Activated CD4-positive, alpha-beta T cell treated with anti-CD3 and anti-CD28 coated beads for 4 hours (primary cell): Measurements from ENCODE around the gene SCART1.
"Not testable (repeated sequence)": the region's sequence is repeated elsewhere in the genome, so short reads cannot be mapped to it uniquely, and the experiment has no call there.

Experiments used
- DNase-seq, 2 donors: peaks; one replicate each; pipeline ENCODE4 v3.0.0-alpha.2; 2020

The SCART1 gene

DNA sequence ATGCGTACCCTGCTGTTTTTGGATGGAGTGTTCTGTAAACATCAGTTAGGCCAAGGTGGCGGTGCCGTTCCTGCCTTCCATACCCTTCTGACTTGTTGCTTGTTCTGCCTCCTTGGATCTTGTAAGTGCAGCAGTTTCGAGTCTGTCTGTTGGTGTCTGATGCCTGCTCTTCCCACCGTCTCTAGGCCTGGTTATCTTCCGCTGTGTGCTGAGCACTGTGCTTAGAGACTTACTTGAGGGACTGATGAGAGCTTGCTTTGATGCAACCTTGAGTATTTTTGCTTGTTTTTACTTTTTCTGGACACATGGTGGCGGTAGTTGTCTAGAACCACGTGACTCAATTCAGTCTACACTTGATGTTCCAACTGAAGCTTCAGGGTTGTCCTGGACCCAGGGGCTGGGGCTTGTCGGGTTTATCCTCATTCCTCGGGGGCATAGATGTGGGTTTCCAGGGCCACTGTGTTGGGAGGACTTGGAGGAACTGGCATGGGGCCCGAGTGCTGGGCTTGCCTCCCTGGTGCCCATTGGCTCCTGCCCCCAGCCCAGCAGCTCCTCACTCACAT lies 15.0 kb upstream of the SCART1 start:
- no peak for DNase-seq

GRCh38 chr10:133439517-133440461 lies 14.0 kb upstream of the SCART1 start:
- DNase-seq: no peak

DNA sequence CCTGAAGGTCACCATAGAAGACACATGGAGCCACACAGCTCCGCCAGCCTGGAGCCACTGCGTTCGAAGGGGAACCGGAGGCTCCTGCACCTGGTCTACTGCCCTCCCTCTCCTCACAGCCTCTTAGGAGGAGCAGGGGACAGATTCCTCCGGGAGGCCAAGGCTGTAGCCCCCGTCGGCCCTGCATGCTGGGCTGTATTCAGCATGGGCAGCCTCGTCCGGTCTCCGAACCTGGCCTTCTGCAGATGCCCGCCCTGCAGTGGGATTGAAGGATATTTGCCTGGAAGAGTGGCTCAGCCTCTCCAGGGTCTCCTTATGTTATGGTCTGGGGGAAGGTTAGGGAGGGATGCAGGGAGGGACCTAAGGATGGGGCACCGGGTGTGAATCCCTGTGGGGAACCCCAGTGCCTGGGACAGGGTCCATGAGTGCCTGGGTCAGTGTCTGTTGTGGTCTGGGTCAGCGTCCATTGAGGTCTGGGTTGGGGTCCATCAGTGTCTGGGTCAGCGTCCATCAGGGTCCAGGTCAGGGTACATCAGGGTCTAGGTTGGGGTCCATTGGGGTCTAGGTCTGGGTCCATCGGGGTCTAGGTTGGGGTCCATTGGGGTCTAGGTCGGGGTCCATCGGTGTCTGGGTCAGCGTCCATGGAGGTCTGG lies 13.0 kb upstream of the SCART1 start:
- no peak for DNase-seq

DNA sequence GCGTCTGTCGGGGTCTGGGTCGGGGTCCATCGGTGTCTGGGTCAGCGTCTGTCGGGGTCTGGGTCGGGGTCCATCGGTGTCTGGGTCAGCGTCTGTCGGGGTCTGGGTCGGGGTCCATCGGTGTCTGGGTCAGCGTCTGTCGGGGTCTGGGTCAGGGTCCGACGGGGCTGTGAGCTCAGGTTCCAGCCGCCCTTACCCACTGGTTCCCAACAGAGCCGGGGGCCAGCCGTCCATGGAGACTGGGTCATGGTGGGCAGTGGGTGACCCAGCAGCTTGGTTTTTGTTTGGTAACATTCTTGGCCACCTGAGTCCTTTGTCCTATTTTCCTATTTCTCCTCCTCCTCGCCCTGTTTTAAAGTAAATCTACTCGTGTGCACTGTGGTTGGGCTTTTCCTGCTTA lies 12.4 kb upstream of the SCART1 start:
- DNase-seq: not testable (repeated sequence)

GRCh38 chr10:133441780-133442179 lies 12.0 kb upstream of the SCART1 start:
- no peak for DNase-seq

- DNase-seq: no peak
Measured at GRCh38 chr10:133442191-133442966, 11.4 kb upstream of the SCART1 start.

GRCh38 chr10:133442967-133443924 lies 10.5 kb upstream of the SCART1 start:
- DNase-seq: no peak

- no peak for DNase-seq
Measured at GRCh38 chr10:133444342-133445267, 9.1 kb upstream of the SCART1 start.

DNA sequence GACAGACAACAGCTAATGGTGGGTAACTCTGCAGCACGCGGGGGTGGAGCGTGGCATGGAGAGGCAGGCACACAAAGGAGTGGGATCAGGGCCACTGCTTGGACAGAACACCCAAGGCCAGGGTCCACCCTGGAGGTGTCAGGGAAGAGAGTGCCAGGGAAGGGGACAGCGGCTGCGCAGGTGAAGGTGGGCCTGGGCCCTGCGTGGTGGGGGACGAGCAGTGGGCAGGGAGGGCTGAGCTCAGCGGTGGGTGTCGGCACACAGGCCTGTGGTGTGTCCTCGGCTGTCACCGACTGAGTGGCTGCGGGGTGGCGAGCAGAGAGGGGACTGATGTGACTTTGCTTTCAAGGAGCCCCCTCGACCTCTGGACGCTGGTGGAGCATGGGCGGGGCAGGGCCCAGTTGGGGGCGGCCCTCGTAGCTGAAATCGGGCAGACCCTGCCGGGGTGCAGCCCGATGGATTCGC lies 8.4 kb upstream of the SCART1 start:
- DNase-seq: no peak

GRCh38 chr10:133445751-133446708 lies 7.7 kb upstream of the SCART1 start:
- DNase-seq: no peak

GRCh38 chr10:133446979-133447378 lies 6.8 kb upstream of the SCART1 start:
- no peak for DNase-seq

GRCh38 chr10:133448120-133448519 lies 5.6 kb upstream of the SCART1 start:
- DNase-seq: no peak

DNA sequence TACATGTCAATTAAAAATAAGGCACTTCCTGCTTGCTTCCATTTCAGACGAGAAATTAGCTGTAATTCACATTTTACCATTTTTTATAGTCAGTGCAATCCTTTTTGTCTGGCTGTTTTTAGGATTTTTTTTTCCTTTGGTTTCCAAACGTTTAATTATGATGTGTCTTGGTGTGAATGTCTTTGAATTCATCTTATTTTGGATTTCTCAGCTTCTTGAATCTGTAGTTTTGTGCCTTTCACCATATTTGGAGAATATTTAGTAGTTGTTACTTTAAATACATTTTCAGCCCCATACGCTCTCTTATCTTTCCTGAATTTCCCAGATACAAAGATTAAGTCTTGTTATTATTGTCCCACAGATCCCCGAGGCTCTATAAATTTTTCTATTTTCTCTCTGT lies 2.4 kb upstream of the SCART1 start:
- no peak for DNase-seq

- DNase-seq: no peak
Measured at GRCh38 chr10:133452453-133452852, 1.3 kb upstream of the SCART1 start.

- DNase-seq: no peak
Measured at GRCh38 chr10:133454204-133454893, 604 bp downstream of the SCART1 start.

DNA sequence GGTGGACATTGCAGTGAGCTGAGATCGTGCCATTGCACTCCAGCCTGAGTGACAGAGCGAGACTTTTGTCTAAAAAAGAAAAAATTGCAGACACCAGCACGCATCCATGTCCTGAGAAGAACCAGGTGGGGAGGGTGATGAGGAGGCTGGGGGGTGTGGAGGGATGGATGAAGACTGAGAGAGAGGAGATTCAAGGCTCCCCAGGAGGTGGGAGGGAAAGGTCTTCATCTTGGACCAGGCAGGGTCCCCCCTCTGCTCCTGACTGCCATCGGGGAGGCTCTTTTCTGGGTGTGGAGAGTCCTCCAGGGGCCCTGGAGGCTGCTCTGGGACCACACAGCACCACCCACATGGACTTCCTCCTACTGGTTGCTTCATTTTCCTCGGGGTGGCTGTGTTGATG lies 1.5 kb downstream of the SCART1 start:
- DNase-seq: no peak

DNA sequence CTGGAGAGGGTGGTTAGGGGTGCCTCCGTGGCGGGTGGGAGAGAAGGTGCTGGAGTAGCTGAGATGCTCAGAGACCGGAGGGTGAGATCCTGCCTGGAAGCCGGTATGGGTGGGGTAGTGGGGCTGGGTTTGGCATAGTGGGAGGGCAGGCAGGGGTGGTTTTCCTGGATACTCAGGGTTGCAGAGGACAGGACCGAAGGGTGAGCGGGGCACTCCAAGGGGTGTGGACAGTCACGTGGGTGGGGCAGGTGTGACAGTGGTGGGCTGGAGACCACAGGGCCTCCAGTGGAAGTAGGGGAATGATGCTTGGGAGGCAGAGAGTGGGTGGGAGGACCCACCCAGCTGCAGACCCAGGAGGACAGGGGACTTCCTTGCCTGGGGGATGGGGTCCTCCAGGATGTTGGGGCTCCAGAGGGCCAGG lies 1.9 kb downstream of the SCART1 start:
- no peak for DNase-seq

GRCh38 chr10:133456041-133456951 lies 2.6 kb downstream of the SCART1 start:
- no peak for DNase-seq
